GM12865 (cell line): Measurements from ENCODE around the gene RRM2.
"Not testable (repeated sequence)": the region's sequence is repeated elsewhere in the genome, so short reads cannot be mapped to it uniquely, and the experiment has no call there.

Experiments
- DNase-seq: peaks from one replicate; pipeline ENCODE4 v3.0.0; 2010; ENCODE audit warnings: low read depth
- H3K4me3 ChIP-seq: 2 replicates; pipeline ENCODE4 v1.5.1; 2011; ENCODE audit warnings: mild to moderate bottlenecking, low read depth, low read length, control low read depth
- TF ChIP-seq, protein P1 (sequence below): IDR thresholded peaks from 2 replicates; pipeline ENCODE4 v1.5.1; 2011; ENCODE audit warnings: low read length, control low read depth, low read depth, inconsistent platforms; ENCODE audit not compliant: insufficient read depth; ENCODE audit errors: missing control alignments

Gene RRM2

DNA sequence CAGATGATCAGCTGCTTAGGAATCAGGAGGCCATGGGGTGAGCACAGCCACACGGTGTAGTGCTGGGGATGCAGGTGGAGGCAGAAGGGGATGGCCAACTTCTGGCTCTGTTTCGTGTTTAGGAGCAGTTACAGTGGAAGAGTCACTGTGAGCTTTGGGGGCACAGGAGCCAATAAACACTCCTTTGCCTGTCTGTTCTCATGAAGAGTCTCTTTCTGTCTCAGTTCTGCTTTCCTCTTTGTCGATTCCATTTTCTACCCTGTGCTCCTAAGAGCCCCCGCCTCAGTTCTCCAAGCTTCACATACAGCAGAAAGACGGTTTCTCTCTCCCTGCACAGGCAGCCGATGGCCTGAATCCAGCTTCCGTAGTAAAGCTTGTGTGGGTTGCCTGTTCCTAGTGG lies 21.0 kb upstream of the RRM2 start:
- TF ChIP-seq, protein P1, sequence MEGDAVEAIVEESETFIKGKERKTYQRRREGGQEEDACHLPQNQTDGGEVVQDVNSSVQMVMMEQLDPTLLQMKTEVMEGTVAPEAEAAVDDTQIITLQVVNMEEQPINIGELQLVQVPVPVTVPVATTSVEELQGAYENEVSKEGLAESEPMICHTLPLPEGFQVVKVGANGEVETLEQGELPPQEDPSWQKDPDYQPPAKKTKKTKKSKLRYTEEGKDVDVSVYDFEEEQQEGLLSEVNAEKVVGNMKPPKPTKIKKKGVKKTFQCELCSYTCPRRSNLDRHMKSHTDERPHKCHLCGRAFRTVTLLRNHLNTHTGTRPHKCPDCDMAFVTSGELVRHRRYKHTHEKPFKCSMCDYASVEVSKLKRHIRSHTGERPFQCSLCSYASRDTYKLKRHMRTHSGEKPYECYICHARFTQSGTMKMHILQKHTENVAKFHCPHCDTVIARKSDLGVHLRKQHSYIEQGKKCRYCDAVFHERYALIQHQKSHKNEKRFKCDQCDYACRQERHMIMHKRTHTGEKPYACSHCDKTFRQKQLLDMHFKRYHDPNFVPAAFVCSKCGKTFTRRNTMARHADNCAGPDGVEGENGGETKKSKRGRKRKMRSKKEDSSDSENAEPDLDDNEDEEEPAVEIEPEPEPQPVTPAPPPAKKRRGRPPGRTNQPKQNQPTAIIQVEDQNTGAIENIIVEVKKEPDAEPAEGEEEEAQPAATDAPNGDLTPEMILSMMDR = no peak
- DNase-seq = no peak

DNA sequence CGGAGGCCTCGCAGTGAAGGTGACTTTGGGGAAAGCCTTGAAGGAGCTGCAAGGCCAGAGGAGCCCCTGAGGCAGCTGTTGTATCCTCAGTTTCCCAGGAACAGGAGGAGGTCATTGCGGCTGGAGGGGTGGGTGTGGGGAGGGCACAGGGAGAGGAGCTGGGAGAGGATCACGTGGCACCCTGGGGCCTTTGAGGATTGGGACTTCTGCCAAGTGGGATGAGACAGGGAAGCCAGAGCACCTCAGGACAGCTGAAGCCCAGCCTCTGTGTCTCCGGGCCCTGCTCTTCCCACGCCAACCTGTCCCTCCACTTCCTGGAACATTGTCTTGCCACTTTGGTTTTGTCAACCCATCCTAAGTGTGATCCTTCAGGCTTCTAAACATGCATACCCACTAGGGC lies 19.4 kb upstream of the RRM2 start:
- DNase-seq = no peak
- H3K4me3 ChIP-seq = no peak overlapping the region
- TF ChIP-seq, protein P1 = no peak

More for the DNA sequence above, 21.0 kb upstream of the RRM2 start:
- H3K4me3 ChIP-seq = no peak overlapping the region

DNA sequence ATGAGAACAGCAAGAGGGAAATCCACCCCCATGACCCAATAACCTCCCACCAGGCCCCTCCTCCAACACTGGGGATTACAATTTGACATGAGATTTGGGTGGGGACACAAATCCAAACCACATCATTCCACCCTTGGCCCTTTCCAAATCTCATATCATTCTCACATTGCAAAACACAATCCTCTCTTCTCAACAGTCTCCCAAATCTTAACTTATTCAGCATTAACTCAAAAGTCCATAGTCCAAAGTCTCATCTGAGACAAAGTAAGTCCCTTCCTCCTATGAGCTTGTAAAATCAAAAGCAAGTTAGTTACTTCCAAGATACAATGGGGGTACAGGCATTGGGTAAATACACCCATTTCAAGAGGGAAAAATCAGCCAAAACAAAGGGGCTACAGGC lies 17.6 kb upstream of the RRM2 start:
- DNase-seq = not testable (repeated sequence)

DNA sequence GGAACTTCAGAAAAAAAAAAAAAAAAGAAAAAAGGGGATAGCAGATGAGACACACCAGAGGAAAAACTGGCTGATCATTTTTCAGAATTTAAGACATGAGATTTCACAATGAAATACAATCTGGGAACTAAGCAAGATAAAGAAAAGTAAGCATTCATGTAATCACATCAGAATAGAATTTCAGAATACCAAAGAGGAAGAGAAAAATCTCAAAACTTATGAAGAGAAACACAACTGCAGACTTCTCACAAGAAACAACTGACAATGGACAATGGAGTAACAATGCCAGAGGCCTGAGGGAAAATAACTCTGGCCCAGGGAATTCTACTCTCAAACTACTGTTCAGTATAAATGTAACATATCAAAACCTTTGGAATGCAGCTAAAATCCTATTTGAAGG lies 13.2 kb upstream of the RRM2 start:
- H3K4me3 ChIP-seq = no peak overlapping the region
- no peak for DNase-seq

More for the DNA sequence above, 17.6 kb upstream of the RRM2 start:
- H3K4me3 ChIP-seq = not testable (repeated sequence)

DNA sequence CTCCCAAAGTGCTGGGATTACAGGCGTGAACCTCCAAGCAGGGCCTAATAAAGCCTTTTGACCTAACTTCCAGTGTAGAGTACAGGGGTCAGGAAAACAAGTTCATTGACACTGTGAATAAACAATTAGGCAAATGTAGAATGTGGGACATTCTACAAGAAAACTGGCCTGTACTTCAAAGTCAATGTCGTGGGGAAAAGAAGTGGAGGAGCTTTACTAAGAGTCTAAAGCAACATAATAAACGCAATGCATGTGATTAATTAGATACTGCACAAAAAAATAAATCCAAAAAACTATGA lies 3.6 kb upstream of the RRM2 start:
- no peak for DNase-seq
- TF ChIP-seq, protein P1 = no peak
- no peak overlapping the region for H3K4me3 ChIP-seq

More for the DNA sequence above, 13.2 kb upstream of the RRM2 start:
- TF ChIP-seq, protein P1 = no peak

DNA sequence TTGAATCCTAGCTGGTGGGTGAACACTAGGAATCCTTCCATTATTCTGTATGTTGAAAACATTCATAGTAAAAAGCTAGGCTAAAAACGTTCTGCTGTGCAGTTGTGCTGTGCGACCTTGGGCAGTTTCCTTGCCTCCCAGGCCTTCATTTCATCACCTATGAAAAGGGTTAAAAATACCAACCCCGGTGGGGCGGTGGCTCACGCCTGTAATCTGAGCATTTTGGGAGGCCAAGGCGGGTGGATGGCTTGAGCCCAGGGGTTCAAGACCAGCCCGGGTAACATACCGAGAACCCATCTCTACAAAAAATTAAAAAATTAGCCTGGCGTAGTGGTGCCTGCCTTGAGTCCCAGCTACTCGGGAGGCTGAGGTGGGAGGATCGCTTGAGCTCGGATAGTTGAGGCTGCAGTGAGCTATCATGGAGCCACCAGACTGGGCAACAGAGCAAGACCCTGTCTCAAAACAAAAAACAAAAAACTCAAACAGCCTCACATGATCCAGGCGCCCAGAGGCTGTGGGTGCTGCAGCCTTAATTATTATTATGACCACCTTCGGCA lies 2.9 kb upstream of the RRM2 start:
- H3K4me3 ChIP-seq = peak overlapping the region; percentile 90
- TF ChIP-seq, protein P1 = no peak
- no peak for DNase-seq

DNA sequence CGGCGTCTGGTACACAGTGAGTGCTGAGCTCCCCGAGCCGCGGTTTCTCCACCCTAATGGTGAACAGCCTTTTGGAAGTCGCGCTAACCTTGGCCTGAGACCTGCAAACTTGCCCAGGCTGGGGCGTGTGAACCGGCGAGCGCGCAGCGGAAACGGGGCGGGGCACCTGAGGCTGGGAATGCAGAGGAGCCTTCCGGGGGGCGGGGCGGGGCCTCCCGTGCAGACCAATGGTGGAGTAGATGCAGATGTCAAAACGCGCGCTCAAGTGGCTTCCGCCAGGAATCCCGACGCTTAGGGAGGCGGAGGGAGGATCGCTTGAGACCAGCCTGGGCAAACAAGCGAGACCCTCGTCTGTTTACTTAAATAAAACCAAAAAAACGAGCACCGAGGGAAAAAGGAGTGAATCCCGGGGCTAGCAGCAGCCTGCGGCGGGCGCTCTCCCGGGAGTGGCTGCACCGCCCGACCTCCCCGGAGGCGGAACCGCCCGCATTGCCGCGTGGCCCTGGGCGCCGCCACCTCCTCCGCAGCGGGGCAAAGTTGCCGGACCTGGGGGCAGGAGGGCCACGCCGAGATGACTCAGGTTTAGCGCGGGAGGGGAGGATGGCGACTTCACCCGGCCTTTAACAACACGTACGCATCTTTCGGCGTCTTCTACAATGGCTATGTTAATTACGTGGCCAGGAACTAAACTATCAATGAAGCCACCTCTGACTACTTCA lies 2.2 kb upstream of the RRM2 start:
- DNase-seq = peak; percentile 98
- TF ChIP-seq, protein P1 = no peak
- H3K4me3 ChIP-seq = peak overlapping the region; percentile 90
